Liver (tissue), 9 donors: ENCODE data around the gene RAC2. TPM values are rescaled to one million over a fixed set of nuclear protein-coding genes. Genes with fewer than 3 reads are reported as not detected.

Source experiments
- DNase-seq: peaks from one replicate; pipeline ENCODE4 v3.0.0-alpha.2; 2017; ENCODE audit warnings: low spot score
- H3K27ac ChIP-seq, 2 donors: one replicate each; pipeline ENCODE4 v1.7.0; 2013; ENCODE audit warnings: inconsistent platforms in 2 of 2, low read length in 2 of 2, control low read depth in 1 of 2, low read depth in 1 of 2, mild to moderate bottlenecking in 1 of 2
- H3K27me3 ChIP-seq, 4 donors: one replicate each; pipeline versions ENCODE4 v1.6.1 to v1.7.0; 2013; ENCODE audit warnings: low read length in 3 of 4, inconsistent platforms in 1 of 4, mild to moderate bottlenecking in 1 of 4, moderate library complexity in 1 of 4; ENCODE audit not compliant: control insufficient read depth in 4 of 4, insufficient read depth in 4 of 4
- H3K36me3 ChIP-seq, 4 donors: one replicate each; pipeline versions ENCODE4 v1.6.1 to v1.7.0; 2013; ENCODE audit warnings: low read length in 3 of 4, mild to moderate bottlenecking in 3 of 4, low read depth in 1 of 4, moderate library complexity in 1 of 4; ENCODE audit not compliant: control insufficient read depth in 4 of 4, insufficient read depth in 3 of 4
- H3K4me1 ChIP-seq, 4 donors: one replicate each; pipeline versions ENCODE4 v1.6.1 to v1.7.0; 2013; ENCODE audit warnings: low read length in 3 of 4, mild to moderate bottlenecking in 3 of 4, moderate library complexity in 1 of 4; ENCODE audit not compliant: control insufficient read depth in 4 of 4, insufficient read depth in 4 of 4
- H3K4me3 ChIP-seq, 3 donors: one replicate each; pipeline versions ENCODE4 v1.6.1 to v1.7.0; 2013; ENCODE audit warnings: low read length in 3 of 3, control low read depth in 1 of 3, low read depth in 1 of 3, mild to moderate bottlenecking in 1 of 3
- H3K9ac ChIP-seq, 2 donors: one replicate each; pipeline ENCODE4 v1.7.0; 2013; ENCODE audit warnings: low read length in 2 of 2, mild to moderate bottlenecking in 2 of 2, moderate library complexity in 2 of 2, control low read depth in 1 of 2, low read depth in 1 of 2
- H3K9me3 ChIP-seq, 4 donors: one replicate each; pipeline versions ENCODE4 v1.6.1 to v1.7.0; 2013; ENCODE audit warnings: low read length in 3 of 4; ENCODE audit not compliant: control insufficient read depth in 4 of 4
- EGR1 ChIP-seq, 2 donors: IDR thresholded peaks; 2 replicates each; pipeline ENCODE4 v1.6.1; 2016 to 2018; ENCODE audit warnings: antibody characterized with exemption in 2 of 2, low read depth in 2 of 2
- FOXA1 ChIP-seq: IDR thresholded peaks from 2 replicates; pipeline ENCODE4 v1.6.1; 2016; ENCODE audit warnings: antibody characterized with exemption
- FOXA2 ChIP-seq: IDR thresholded peaks from 2 replicates; pipeline ENCODE4 v1.6.1; 2016; ENCODE audit warnings: antibody characterized with exemption
- GABPA ChIP-seq, 2 donors: IDR thresholded peaks in 1 of 2; conservative IDR thresholded peaks in 1 of 2; 2 replicates each; pipeline ENCODE4 v1.6.1; 2016; ENCODE audit warnings: antibody characterized with exemption in 2 of 2, mild to moderate bottlenecking in 1 of 2, moderate library complexity in 1 of 2
- HNF4A ChIP-seq, 2 donors: conservative IDR thresholded peaks; 2 replicates each; pipeline ENCODE4 v1.6.1; 2016; ENCODE audit warnings: antibody characterized with exemption in 2 of 2, mild to moderate bottlenecking in 2 of 2
- HNF4G ChIP-seq: IDR thresholded peaks from 2 replicates; pipeline ENCODE4 v1.6.1; 2016; ENCODE audit warnings: antibody characterized with exemption
- JUND ChIP-seq, 2 donors: IDR thresholded peaks; 2 replicates each; pipeline ENCODE4 v1.6.1; 2016; ENCODE audit warnings: antibody characterized with exemption in 2 of 2
- NR2F2 ChIP-seq: IDR thresholded peaks from 2 replicates; pipeline ENCODE4 v1.6.1; 2016; ENCODE audit warnings: antibody characterized with exemption
- RAD21 ChIP-seq, 2 donors: IDR thresholded peaks; 2 replicates each; pipeline ENCODE4 v1.6.1; 2016; ENCODE audit warnings: antibody characterized with exemption in 2 of 2, mild to moderate bottlenecking in 2 of 2
- RXRA ChIP-seq, 2 donors: IDR thresholded peaks; 2 replicates each; pipeline ENCODE4 v1.6.1; 2017 to 2018; ENCODE audit warnings: antibody characterized with exemption in 2 of 2, mild to moderate bottlenecking in 1 of 2
- SP1 ChIP-seq: IDR thresholded peaks from 2 replicates; pipeline ENCODE4 v1.6.1; 2018; ENCODE audit warnings: antibody characterized with exemption, mild to moderate bottlenecking
- TAF1 ChIP-seq: conservative IDR thresholded peaks from 2 replicates; pipeline ENCODE4 v1.6.1; 2016; ENCODE audit warnings: antibody characterized with exemption, mild to moderate bottlenecking
- YY1 ChIP-seq: IDR thresholded peaks from 2 replicates; pipeline ENCODE4 v1.6.1; 2016; ENCODE audit warnings: antibody characterized with exemption, mild to moderate bottlenecking
- WGBS: extraction: QIAGEN DNeasy Blood & Tissue Kit; methylation state at CpG from one replicate; pipeline ENCODE4 v1.1.7; 2013; 5-methylcytosine and 5-hydroxymethylcytosine counted together
- polyA plus RNA-seq, 2 donors: library from polyadenylated mRNA; stranded (reverse) in 1 of 2; unstranded in 1 of 2; fragments of 200-250 nt in 1 of 2; fragments of >200 nt in 1 of 2; fragmentation: Nextera tagmentation in 1 of 2; extraction: Ambion mirVana in 1 of 2; gene quantifications; one replicate each; pipeline versions ENCODE4 v1.2.1 to v1.2.3, GENCODE V29; 2013 to 2015
- total RNA-seq, 2 donors: library from RNA; depleted of rRNA; stranded (reverse); fragments of >200 nt; gene quantifications; one replicate each; pipeline ENCODE4 v1.2.3, GENCODE V29; 2014
- TF ChIP-seq, protein P1 (sequence below): IDR thresholded peaks from 2 replicates; pipeline ENCODE4 v1.6.1; 2016; ENCODE audit warnings: antibody characterized with exemption
- TF ChIP-seq, protein P2 (sequence below): IDR thresholded peaks from 2 replicates; pipeline ENCODE4 v1.6.1; 2016; ENCODE audit warnings: antibody characterized with exemption
- TF ChIP-seq, protein P3 (sequence below): IDR thresholded peaks from 2 replicates; pipeline ENCODE4 v1.6.1; 2016; ENCODE audit warnings: antibody characterized with exemption
- TF ChIP-seq, protein P4 (sequence below): IDR thresholded peaks from 2 replicates; pipeline ENCODE4 v1.6.1; 2016; ENCODE audit warnings: antibody characterized with exemption, mild to moderate bottlenecking
- TF ChIP-seq, protein P5 (sequence below): fragments of 150-350 bp; IDR thresholded peaks from 2 replicates; pipeline ENCODE4 v1.5.1; 2017; ENCODE audit warnings: improper control_type of control experiment, low read depth, low read length; ENCODE audit not compliant: missing input control
- donor health status: healthy.
- donor health status: healthy.
- donor health status: healthy.
- donor health status: healthy.
- donor health status: healthy.

The RAC2 gene
- total and polyA plus RNA-seq, 4 donors = 4.0 to 15.0 (median 7.4) TPM

DNA sequence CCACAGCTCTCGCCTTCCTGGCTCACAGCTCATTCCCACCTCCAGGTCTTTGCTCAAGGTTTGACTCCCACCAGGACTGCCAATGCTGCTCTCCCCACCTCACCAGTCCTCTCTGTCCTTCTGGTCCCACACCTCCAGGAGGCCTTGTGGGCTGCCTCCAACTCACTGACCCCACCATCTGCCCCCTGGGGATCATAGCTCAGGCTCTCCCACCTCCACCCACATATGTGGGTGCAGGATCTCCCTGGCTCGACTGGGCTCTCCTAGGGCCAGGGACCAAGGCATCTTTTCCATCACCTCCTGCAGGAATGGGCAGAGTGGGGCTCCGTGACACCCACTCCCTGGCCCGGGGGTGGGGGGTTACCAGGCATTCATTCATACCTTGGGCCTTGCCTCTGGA is 18.0 kb downstream of the RAC2 start:
- TF ChIP-seq FOXA1 (no peak), TAF1 (no peak), GABPA (IDR thresholded peaks at IDR 0.05 in 1 of 2, conservative IDR thresholded peaks at IDR 0.05 in 1 of 2) (no peak), NR2F2 (no peak), YY1 (no peak), RAD21 (IDR thresholded peaks at IDR 0.05) (no peak), HNF4G (no peak), RXRA (IDR thresholded peaks at IDR 0.05) (no peak), FOXA2 (no peak), SP1 (no peak), JUND (IDR thresholded peaks at IDR 0.05) (no peak), EGR1 (IDR thresholded peaks at IDR 0.05; ENCODE audit: low read depth in 2 of 2) (no peak)
- TF ChIP-seq, protein P1, sequence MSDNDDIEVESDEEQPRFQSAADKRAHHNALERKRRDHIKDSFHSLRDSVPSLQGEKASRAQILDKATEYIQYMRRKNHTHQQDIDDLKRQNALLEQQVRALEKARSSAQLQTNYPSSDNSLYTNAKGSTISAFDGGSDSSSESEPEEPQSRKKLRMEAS = no peak
- TF ChIP-seq, protein P2, sequence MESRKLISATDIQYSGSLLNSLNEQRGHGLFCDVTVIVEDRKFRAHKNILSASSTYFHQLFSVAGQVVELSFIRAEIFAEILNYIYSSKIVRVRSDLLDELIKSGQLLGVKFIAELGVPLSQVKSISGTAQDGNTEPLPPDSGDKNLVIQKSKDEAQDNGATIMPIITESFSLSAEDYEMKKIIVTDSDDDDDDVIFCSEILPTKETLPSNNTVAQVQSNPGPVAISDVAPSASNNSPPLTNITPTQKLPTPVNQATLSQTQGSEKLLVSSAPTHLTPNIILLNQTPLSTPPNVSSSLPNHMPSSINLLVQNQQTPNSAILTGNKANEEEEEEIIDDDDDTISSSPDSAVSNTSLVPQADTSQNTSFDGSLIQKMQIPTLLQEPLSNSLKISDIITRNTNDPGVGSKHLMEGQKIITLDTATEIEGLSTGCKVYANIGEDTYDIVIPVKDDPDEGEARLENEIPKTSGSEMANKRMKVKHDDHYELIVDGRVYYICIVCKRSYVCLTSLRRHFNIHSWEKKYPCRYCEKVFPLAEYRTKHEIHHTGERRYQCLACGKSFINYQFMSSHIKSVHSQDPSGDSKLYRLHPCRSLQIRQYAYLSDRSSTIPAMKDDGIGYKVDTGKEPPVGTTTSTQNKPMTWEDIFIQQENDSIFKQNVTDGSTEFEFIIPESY = no peak
- TF ChIP-seq, protein P3, sequence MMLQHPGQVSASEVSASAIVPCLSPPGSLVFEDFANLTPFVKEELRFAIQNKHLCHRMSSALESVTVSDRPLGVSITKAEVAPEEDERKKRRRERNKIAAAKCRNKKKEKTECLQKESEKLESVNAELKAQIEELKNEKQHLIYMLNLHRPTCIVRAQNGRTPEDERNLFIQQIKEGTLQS = no peak
- TF ChIP-seq, protein P4, sequence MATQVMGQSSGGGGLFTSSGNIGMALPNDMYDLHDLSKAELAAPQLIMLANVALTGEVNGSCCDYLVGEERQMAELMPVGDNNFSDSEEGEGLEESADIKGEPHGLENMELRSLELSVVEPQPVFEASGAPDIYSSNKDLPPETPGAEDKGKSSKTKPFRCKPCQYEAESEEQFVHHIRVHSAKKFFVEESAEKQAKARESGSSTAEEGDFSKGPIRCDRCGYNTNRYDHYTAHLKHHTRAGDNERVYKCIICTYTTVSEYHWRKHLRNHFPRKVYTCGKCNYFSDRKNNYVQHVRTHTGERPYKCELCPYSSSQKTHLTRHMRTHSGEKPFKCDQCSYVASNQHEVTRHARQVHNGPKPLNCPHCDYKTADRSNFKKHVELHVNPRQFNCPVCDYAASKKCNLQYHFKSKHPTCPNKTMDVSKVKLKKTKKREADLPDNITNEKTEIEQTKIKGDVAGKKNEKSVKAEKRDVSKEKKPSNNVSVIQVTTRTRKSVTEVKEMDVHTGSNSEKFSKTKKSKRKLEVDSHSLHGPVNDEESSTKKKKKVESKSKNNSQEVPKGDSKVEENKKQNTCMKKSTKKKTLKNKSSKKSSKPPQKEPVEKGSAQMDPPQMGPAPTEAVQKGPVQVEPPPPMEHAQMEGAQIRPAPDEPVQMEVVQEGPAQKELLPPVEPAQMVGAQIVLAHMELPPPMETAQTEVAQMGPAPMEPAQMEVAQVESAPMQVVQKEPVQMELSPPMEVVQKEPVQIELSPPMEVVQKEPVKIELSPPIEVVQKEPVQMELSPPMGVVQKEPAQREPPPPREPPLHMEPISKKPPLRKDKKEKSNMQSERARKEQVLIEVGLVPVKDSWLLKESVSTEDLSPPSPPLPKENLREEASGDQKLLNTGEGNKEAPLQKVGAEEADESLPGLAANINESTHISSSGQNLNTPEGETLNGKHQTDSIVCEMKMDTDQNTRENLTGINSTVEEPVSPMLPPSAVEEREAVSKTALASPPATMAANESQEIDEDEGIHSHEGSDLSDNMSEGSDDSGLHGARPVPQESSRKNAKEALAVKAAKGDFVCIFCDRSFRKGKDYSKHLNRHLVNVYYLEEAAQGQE = no peak
- TF ChIP-seq, protein P5, sequence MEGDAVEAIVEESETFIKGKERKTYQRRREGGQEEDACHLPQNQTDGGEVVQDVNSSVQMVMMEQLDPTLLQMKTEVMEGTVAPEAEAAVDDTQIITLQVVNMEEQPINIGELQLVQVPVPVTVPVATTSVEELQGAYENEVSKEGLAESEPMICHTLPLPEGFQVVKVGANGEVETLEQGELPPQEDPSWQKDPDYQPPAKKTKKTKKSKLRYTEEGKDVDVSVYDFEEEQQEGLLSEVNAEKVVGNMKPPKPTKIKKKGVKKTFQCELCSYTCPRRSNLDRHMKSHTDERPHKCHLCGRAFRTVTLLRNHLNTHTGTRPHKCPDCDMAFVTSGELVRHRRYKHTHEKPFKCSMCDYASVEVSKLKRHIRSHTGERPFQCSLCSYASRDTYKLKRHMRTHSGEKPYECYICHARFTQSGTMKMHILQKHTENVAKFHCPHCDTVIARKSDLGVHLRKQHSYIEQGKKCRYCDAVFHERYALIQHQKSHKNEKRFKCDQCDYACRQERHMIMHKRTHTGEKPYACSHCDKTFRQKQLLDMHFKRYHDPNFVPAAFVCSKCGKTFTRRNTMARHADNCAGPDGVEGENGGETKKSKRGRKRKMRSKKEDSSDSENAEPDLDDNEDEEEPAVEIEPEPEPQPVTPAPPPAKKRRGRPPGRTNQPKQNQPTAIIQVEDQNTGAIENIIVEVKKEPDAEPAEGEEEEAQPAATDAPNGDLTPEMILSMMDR = no peak

DNA sequence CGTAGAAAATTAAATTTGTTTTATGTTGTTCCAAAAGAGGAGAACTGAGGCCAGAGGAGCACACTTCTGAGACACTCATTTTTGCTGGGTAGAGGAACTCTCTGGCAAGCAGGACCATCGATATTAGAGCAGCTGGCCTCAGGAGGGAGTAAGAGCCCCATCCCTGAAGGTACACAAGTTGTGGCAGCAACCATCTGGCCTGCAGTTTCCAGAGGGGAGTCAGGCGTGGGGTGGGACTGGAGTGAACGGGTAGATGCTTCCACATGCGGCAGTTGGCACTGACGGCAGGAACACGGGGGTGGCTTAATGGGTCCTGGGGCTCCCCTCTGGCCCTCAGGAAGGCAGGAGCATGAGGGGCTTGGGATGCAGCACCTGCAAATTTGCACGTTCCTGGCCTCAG is 18.6 kb downstream of the RAC2 start:
- Histone ChIP-seq H3K36me3 (no peaks in the 10 kb centered on the region), H3K27me3 (no peaks in the 10 kb centered on the region), H3K27ac (no peak overlapping the region), H3K9me3 (no peaks in the 10 kb centered on the region), H3K9ac (no peak overlapping the region), H3K4me1 (peaks cover 0 to 5% (median 0%) of the 10 kb centered on the region in 4 donors), H3K4me3 (no peak overlapping the region)
- no peak for DNase-seq
- WGBS = 86% methylated on average over 8 of the region's 8 CpGs
- TF ChIP-seq NR2F2 = no peak
- TF ChIP-seq FOXA2 = no peak
- TF ChIP-seq, protein P1 = no peak
- TF ChIP-seq, protein P5 = no peak
- no peak for TF ChIP-seq FOXA1
- no peak for TF ChIP-seq EGR1 (IDR thresholded peaks at IDR 0.05; ENCODE audit: low read depth in 2 of 2)
- TF ChIP-seq JUND (IDR thresholded peaks at IDR 0.05) = no peak
- TF ChIP-seq, protein P2 = no peak
- TF ChIP-seq RXRA (IDR thresholded peaks at IDR 0.05) = no peak
- no peak for TF ChIP-seq HNF4A (conservative IDR thresholded peaks at IDR 0.05)
- no peak for TF ChIP-seq RAD21 (IDR thresholded peaks at IDR 0.05)
- TF ChIP-seq YY1 = no peak
- no peak for TF ChIP-seq SP1
- TF ChIP-seq HNF4G = no peak
- TF ChIP-seq TAF1 = no peak

More for the DNA sequence above, 18.0 kb downstream of the RAC2 start:
- no peaks in the 10 kb centered on the region for H3K36me3 ChIP-seq
- no peak overlapping the region for H3K27ac ChIP-seq
- WGBS = 90% methylated on average over 4 of the region's 4 CpGs
- no peak for DNase-seq
- H3K27me3 ChIP-seq = no peaks in the 10 kb centered on the region
- H3K9me3 ChIP-seq = no peaks in the 10 kb centered on the region
- H3K4me3 ChIP-seq = no peak overlapping the region
- peaks cover 0 to 5% (median 0%) of the 10 kb centered on the region in 4 donors for H3K4me1 ChIP-seq
- no peak overlapping the region for H3K9ac ChIP-seq
